Neural cell (in vitro differentiated cells): Measurements from ENCODE around the gene C22orf23. TPM values are rescaled to one million over a fixed set of nuclear protein-coding genes. Genes with fewer than 3 reads are reported as not detected.

ENCODE experiments used
- H2AFZ ChIP-seq: fragments of 200-600, 300-800 bp; sonication (generic), shearing (Covaris generic); 2 replicates; pipeline ENCODE4 v1.6.0; 2014; ENCODE audit warnings: low read depth, mild to moderate bottlenecking, antibody characterized with exemption, low read length, moderate library complexity
- H3F3A ChIP-seq: fragments of 200-600 bp; shearing (Covaris generic); 2 replicates; pipeline ENCODE4 v1.6.1; 2016; ENCODE audit warnings: mild to moderate bottlenecking, moderate library complexity, mixed read lengths, antibody characterized with exemption, low read length; ENCODE audit not compliant: insufficient read depth, poor library complexity, severe bottlenecking
- H3K27ac ChIP-seq: fragments of 200-600, 300-800 bp; sonication (generic), shearing (Covaris generic); 2 replicates; pipeline ENCODE4 v1.5.1; 2014; ENCODE audit warnings: mild to moderate bottlenecking, low read length, moderate library complexity
- H3K27me3 ChIP-seq: fragments of 300-800, 200-600 bp; sonication (generic), shearing (Covaris generic); 2 replicates; pipeline ENCODE4 v1.6.0; 2014; ENCODE audit warnings: mild to moderate bottlenecking, low read depth, low read length, moderate library complexity; ENCODE audit not compliant: insufficient read depth
- H3K36me3 ChIP-seq: fragments of 300-800, 200-600 bp; sonication (generic), shearing (Covaris generic); 2 replicates; pipeline ENCODE4 v1.5.1; 2014; ENCODE audit warnings: mild to moderate bottlenecking, antibody characterized with exemption, low read length, moderate library complexity; ENCODE audit not compliant: insufficient read depth
- H3K4me2 ChIP-seq: fragments of 300-800, 200-600 bp; sonication (generic), shearing (Covaris generic); 2 replicates; pipeline ENCODE4 v1.6.0; 2014; ENCODE audit warnings: mild to moderate bottlenecking, low read length
- H3K4me3 ChIP-seq: fragments of 300-800, 200-600 bp; sonication (generic), shearing (Covaris generic); 2 replicates; pipeline ENCODE4 v1.5.1; 2014; ENCODE audit warnings: mild to moderate bottlenecking, low read length, moderate library complexity
- H3K79me2 ChIP-seq: fragments of 200-600 bp; shearing (Covaris generic); replicated peaks from 2 replicates; pipeline ENCODE4 v1.6.0; 2014; ENCODE audit warnings: mild to moderate bottlenecking, low read length, moderate library complexity; ENCODE audit not compliant: insufficient read depth
- H3K9ac ChIP-seq: fragments of 300-800, 200-600 bp; sonication (generic), shearing (Covaris generic); 2 replicates; pipeline ENCODE4 v1.6.1; 2016; ENCODE audit warnings: mild to moderate bottlenecking, low read length, mixed read lengths
- H3K9me2 ChIP-seq: fragments of 200-600 bp; shearing (Covaris generic); 2 replicates; pipeline ENCODE4 v1.6.1; 2016; ENCODE audit warnings: mild to moderate bottlenecking, low read length, mixed read lengths; ENCODE audit not compliant: insufficient read depth
- H3K9me3 ChIP-seq: fragments of 200-600, 300-800 bp; sonication (generic), shearing (Covaris generic); 2 replicates; pipeline ENCODE4 v1.6.1; 2016; ENCODE audit warnings: mild to moderate bottlenecking, mixed run types, low read length, moderate library complexity, mixed read lengths
- H4K20me1 ChIP-seq: fragments of 200-600 bp; shearing (Covaris generic); 2 replicates; pipeline ENCODE4 v1.6.1; 2016; ENCODE audit warnings: mild to moderate bottlenecking, mixed run types; ENCODE audit not compliant: insufficient read depth
- EP300 ChIP-seq: fragments of 450-650 bp; conservative IDR thresholded peaks from 2 replicates; pipeline ENCODE4 v1.6.1; 2014; ENCODE audit warnings: antibody characterized with exemption, mild to moderate bottlenecking, moderate library complexity; ENCODE audit not compliant: poor library complexity, severe bottlenecking
- EZH2 ChIP-seq: fragments of 200-600, 300-800 bp; shearing (Covaris generic), sonication (generic); IDR thresholded peaks from 2 replicates; pipeline ENCODE4 v1.6.1; 2014; ENCODE audit warnings: antibody characterized with exemption, low read length, borderline replicate concordance, mild to moderate bottlenecking; ENCODE audit not compliant: insufficient read depth, poor library complexity, severe bottlenecking
- MXI1 ChIP-seq: fragments of 450-650 bp; conservative IDR thresholded peaks from 2 replicates; pipeline ENCODE4 v1.6.1; 2014; ENCODE audit warnings: antibody characterized with exemption, mild to moderate bottlenecking; ENCODE audit not compliant: poor library complexity, severe bottlenecking
- POLR2AphosphoS5 ChIP-seq: IDR thresholded peaks from 2 replicates; pipeline ENCODE4 v1.6.1; 2012
- RAD21 ChIP-seq: fragments of 450-650 bp; conservative IDR thresholded peaks from 2 replicates; pipeline ENCODE4 v1.6.1; 2014; ENCODE audit warnings: antibody characterized with exemption, mild to moderate bottlenecking, moderate library complexity
- SMC3 ChIP-seq: fragments of 450-650 bp; conservative IDR thresholded peaks from 2 replicates; pipeline ENCODE4 v1.6.1; 2014; ENCODE audit warnings: antibody characterized with exemption, mild to moderate bottlenecking, moderate library complexity; ENCODE audit not compliant: poor library complexity
- TAF1 ChIP-seq: IDR thresholded peaks from 2 replicates; pipeline ENCODE4 v1.6.1; 2012; ENCODE audit warnings: low read depth
- polyA plus RNA-seq: library from polyadenylated mRNA; depleted of rRNA; stranded (reverse); fragments of >200 nt; gene quantifications from 2 replicates; pipeline ENCODE4 v1.2.3, GENCODE V29; 2014
- TF ChIP-seq, protein P1 (sequence below): IDR thresholded peaks from 2 replicates; pipeline ENCODE4 v1.6.1; 2012; ENCODE audit warnings: borderline replicate concordance
- TF ChIP-seq, protein P2 (sequence below): fragments of 450-650 bp; IDR thresholded peaks from 2 replicates; pipeline ENCODE4 v1.5.1; 2014; ENCODE audit warnings: antibody characterized with exemption, mild to moderate bottlenecking, moderate library complexity; ENCODE audit not compliant: poor library complexity, severe bottlenecking

The C22orf23 gene
- polyA plus RNA-seq, 1 donor from 2014 or later = 1.3 TPM

DNA sequence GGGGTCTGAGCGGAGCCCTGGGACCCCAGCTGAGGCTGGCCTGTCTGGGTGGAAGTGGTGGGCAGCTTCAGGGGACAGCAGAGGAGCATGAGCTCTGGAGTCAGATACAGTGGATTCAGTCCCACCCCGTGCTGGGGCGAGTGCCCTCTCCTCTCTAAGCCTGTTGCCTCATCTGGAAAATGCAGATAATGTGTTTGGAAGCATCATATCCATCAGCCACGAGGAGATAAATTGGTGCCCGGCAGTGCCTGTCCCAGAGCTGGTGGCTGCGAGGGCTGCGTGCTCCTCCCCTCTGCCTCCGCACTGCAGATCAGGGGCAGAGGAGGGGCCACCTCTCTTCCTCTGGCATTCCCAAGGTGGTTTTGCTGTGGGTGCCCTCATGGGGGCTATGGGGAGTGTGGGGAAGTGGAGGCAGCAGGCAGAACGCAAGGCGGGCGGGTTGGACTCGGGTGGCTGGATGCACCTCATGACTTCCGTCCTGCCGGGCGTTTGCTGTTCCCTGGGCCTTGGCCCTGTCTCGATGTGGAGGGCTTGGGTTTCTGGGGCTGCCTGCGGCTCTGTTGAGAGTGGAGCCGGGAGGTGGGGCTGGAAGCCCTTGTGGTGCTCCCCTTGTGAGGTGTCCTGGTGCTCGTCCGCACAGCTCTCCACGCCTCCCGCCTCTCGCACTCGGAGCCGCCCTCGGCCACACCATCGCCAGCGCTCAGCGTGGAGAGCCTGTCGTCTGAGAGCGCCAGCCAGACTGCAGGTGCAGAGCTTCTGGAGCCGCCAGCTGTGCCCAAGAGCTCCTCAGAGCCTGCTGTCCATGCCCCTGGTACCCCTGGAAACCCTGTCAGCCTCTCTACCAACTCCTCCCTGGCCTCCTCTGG, 26.4 kb downstream of the C22orf23 start:
- TF ChIP-seq RAD21 (no peak), SMC3 (no peak), POLR2AphosphoS5 (no peak), MXI1 (no peak), EZH2 (no peak)
- TF ChIP-seq, protein P1, sequence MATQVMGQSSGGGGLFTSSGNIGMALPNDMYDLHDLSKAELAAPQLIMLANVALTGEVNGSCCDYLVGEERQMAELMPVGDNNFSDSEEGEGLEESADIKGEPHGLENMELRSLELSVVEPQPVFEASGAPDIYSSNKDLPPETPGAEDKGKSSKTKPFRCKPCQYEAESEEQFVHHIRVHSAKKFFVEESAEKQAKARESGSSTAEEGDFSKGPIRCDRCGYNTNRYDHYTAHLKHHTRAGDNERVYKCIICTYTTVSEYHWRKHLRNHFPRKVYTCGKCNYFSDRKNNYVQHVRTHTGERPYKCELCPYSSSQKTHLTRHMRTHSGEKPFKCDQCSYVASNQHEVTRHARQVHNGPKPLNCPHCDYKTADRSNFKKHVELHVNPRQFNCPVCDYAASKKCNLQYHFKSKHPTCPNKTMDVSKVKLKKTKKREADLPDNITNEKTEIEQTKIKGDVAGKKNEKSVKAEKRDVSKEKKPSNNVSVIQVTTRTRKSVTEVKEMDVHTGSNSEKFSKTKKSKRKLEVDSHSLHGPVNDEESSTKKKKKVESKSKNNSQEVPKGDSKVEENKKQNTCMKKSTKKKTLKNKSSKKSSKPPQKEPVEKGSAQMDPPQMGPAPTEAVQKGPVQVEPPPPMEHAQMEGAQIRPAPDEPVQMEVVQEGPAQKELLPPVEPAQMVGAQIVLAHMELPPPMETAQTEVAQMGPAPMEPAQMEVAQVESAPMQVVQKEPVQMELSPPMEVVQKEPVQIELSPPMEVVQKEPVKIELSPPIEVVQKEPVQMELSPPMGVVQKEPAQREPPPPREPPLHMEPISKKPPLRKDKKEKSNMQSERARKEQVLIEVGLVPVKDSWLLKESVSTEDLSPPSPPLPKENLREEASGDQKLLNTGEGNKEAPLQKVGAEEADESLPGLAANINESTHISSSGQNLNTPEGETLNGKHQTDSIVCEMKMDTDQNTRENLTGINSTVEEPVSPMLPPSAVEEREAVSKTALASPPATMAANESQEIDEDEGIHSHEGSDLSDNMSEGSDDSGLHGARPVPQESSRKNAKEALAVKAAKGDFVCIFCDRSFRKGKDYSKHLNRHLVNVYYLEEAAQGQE = no peak
- H2AFZ ChIP-seq = no peak overlapping the region
- H3F3A ChIP-seq = no peaks in the 10 kb centered on the region
- no peak overlapping the region for H3K27ac ChIP-seq
- H3K4me2 ChIP-seq = no peak overlapping the region
- H3K9me3 ChIP-seq = no peaks in the 10 kb centered on the region
- no peak overlapping the region for H3K9ac ChIP-seq
- no peaks in the 10 kb centered on the region for H4K20me1 ChIP-seq
- no peaks in the 10 kb centered on the region for H3K36me3 ChIP-seq
- no peak overlapping the region for H3K4me3 ChIP-seq
- no peaks in the 10 kb centered on the region for H3K9me2 ChIP-seq
- H3K27me3 ChIP-seq = no peaks in the 10 kb centered on the region
- H3K79me2 ChIP-seq = no peaks in the 10 kb centered on the region

DNA sequence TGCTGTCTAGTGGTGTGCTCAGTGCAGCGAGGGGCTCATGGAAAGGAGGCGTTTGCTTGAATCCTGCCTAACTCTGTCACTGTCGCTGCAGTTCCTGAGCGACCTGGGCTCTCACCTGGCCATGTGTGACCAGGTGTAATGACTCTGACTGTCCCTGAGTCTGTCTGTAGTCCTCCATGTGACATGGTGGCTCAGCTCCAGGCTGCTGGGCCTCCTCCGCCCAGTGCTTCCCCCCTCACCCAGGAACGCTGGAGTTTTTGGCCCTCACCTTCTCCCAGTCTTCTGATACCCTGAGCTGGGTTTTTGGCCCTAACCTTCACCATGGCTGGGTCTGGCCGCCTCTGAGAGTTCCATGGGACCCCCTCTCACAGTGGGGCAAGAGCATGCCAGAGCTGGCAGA, 27.0 kb downstream of the C22orf23 start:
- Histone ChIP-seq H4K20me1 (no peaks in the 10 kb centered on the region), H3K9ac (no peak overlapping the region), H2AFZ (no peak overlapping the region), H3K27ac (no peak overlapping the region), H3K4me2 (no peak overlapping the region), H3K9me3 (no peaks in the 10 kb centered on the region), H3K79me2 (no peaks in the 10 kb centered on the region), H3K9me2 (no peaks in the 10 kb centered on the region), H3K36me3 (no peaks in the 10 kb centered on the region), H3K27me3 (no peaks in the 10 kb centered on the region), H3F3A (no peaks in the 10 kb centered on the region), H3K4me3 (no peak overlapping the region)
- TF ChIP-seq RAD21 (no peak), POLR2AphosphoS5 (no peak), EP300 (no peak), TAF1 (no peak), SMC3 (no peak), EZH2 (no peak), MXI1 (no peak)
- TF ChIP-seq, protein P2, sequence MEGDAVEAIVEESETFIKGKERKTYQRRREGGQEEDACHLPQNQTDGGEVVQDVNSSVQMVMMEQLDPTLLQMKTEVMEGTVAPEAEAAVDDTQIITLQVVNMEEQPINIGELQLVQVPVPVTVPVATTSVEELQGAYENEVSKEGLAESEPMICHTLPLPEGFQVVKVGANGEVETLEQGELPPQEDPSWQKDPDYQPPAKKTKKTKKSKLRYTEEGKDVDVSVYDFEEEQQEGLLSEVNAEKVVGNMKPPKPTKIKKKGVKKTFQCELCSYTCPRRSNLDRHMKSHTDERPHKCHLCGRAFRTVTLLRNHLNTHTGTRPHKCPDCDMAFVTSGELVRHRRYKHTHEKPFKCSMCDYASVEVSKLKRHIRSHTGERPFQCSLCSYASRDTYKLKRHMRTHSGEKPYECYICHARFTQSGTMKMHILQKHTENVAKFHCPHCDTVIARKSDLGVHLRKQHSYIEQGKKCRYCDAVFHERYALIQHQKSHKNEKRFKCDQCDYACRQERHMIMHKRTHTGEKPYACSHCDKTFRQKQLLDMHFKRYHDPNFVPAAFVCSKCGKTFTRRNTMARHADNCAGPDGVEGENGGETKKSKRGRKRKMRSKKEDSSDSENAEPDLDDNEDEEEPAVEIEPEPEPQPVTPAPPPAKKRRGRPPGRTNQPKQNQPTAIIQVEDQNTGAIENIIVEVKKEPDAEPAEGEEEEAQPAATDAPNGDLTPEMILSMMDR = no peak
- TF ChIP-seq, protein P1 = no peak
